Psoas muscle (tissue), 8 donors: ENCODE data around the gene SPTBN5. TPM values are rescaled to one million over a fixed set of nuclear protein-coding genes. Genes with fewer than 3 reads are reported as not detected.

Experiments
- ATAC-seq, 4 donors: fragments of 200-7000 bp; cut with Tn5 transposase; one replicate each; pipeline ENCODE4 v1.9.1; 2020; ENCODE audit warnings: moderate library complexity in 3 of 4, mild to moderate bottlenecking in 2 of 4
- DNase-seq, 2 donors: peaks; one replicate each; pipeline ENCODE4 v3.0.0-alpha.2; 2020
- H3K27ac ChIP-seq: fragments of 200-600 bp; one replicate; pipeline ENCODE4 v1.8.0; 2022
- H3K27me3 ChIP-seq, 3 donors: fragments of 200-600 bp in 1 of 3; one replicate each; pipeline versions ENCODE4 v1.6.1 to v1.8.0; 2013 to 2022; ENCODE audit warnings: low read length in 2 of 3, mild to moderate bottlenecking in 2 of 3, moderate library complexity in 1 of 3; ENCODE audit not compliant: insufficient read depth in 3 of 3
- H3K36me3 ChIP-seq, 2 donors: fragments of 200-600 bp in 1 of 2; one replicate each; pipeline versions ENCODE4 v1.6.1 to v1.8.0; 2013 to 2022; ENCODE audit warnings: low read depth in 1 of 2, mild to moderate bottlenecking in 1 of 2, moderate library complexity in 1 of 2; ENCODE audit not compliant: insufficient read depth in 1 of 2
- H3K4me1 ChIP-seq: fragments of 200-600 bp; one replicate; pipeline ENCODE4 v1.8.0; 2022
- H3K4me3 ChIP-seq: fragments of 200-600 bp; one replicate; pipeline ENCODE4 v1.8.0; 2022; ENCODE audit warnings: mild to moderate bottlenecking
- H3K9me3 ChIP-seq: fragments of 200-600 bp; one replicate; pipeline ENCODE4 v1.8.0; 2022
- WGBS, 3 donors: extraction: QIAGEN DNeasy Blood & Tissue Kit; methylation state at CpG; one replicate each; pipeline versions ENCODE4 v1.1.6 to v1.1.7; 2013; 5-methylcytosine and 5-hydroxymethylcytosine counted together
- intact Hi-C, 2 donors: fragments of 100-400 bp; cut with DNase I; formaldehyde crosslinking; loops; one replicate each; pipeline versions ENCODE4 v1.11.0 to v1.14.2; 2022
- polyA plus RNA-seq, 3 donors: library from polyadenylated mRNA; stranded (reverse); fragments of 200-250 nt; gene quantifications; one replicate each; pipeline ENCODE4 v1.2.3, GENCODE V29; 2013
- total RNA-seq, 4 donors: library from RNA; stranded (reverse); fragmentation: NEBNext Ultra II Directional in 2 of 4; extraction: Animal tissue kit (Norgen Biotek cat#: 25700) in 2 of 4; gene quantifications; one replicate each; pipeline versions ENCODE4 v1.2.1 to v1.2.4, GENCODE V29; 2021 to 2023
- TF ChIP-seq, protein P1 (sequence below): fragments of 200-600 bp; IDR thresholded peaks from one replicate; pipeline ENCODE4 v1.8.0; 2022; ENCODE audit warnings: antibody characterized with exemption
- donor health status: healthy with polysubstance abuse.
- donor health status: DM: no; HTN: no; CAD: no; lungs with moderate emphysema.
- donor health status: Bipolar disorder and iron deficiency.
- donor health status: healthy.
- donor health status: DM: yes; HTN: yes; CAD: no.
- donor health status: DM: no; HTN: no; CAD: no.
- donor health status: DM: no; HTN: no; CAD: no.
- donor health status: DM: yes; HTN: yes; CAD: no.

Gene SPTBN5
- total and polyA plus RNA-seq, 7 donors = 0.10 to 0.47 (median 0.22) TPM

- Histone ChIP-seq H3K9me3 (no peaks in the 10 kb centered on the region), H3K27me3 (no peaks in the 10 kb centered on the region), H3K4me3 (no peak overlapping the region), H3K4me1 (peaks cover 5% of the 10 kb centered on the region), H3K27ac (no peak overlapping the region), H3K36me3 (peaks cover 2 to 20% of the 10 kb centered on the region in 2 donors)
- intact Hi-C loops = no loop called here
- ATAC-seq = no peak
- TF ChIP-seq, protein P1, sequence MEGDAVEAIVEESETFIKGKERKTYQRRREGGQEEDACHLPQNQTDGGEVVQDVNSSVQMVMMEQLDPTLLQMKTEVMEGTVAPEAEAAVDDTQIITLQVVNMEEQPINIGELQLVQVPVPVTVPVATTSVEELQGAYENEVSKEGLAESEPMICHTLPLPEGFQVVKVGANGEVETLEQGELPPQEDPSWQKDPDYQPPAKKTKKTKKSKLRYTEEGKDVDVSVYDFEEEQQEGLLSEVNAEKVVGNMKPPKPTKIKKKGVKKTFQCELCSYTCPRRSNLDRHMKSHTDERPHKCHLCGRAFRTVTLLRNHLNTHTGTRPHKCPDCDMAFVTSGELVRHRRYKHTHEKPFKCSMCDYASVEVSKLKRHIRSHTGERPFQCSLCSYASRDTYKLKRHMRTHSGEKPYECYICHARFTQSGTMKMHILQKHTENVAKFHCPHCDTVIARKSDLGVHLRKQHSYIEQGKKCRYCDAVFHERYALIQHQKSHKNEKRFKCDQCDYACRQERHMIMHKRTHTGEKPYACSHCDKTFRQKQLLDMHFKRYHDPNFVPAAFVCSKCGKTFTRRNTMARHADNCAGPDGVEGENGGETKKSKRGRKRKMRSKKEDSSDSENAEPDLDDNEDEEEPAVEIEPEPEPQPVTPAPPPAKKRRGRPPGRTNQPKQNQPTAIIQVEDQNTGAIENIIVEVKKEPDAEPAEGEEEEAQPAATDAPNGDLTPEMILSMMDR = no peak
- no peak for DNase-seq
- 88 to 99% (median 96%) methylated on average over 3 of the region's 3 CpGs for WGBS, 3 donors
Measured at GRCh38 chr15:41801185-41801584, 92.7 kb downstream of the SPTBN5 start.

- no peak for DNase-seq
Measured at GRCh38 chr15:41799488-41799805, 94.4 kb downstream of the SPTBN5 start.

GRCh38 chr15:41798607-41799487 is 95.0 kb downstream of the SPTBN5 start:
- 84 to 90% (median 86%) methylated on average over 9 of the region's 9 CpGs for WGBS, 3 donors
- H3K4me1 ChIP-seq = peaks cover 5% of the 10 kb centered on the region

More at GRCh38 chr15:41799488-41799805, 94.4 kb downstream of the SPTBN5 start:
- H3K27ac ChIP-seq = no peak overlapping the region
- no peaks in the 10 kb centered on the region for H3K9me3 ChIP-seq
- 88 to 91% (median 89%) methylated on average over 5 of the region's 5 CpGs for WGBS, 3 donors
- ATAC-seq = no peak
- H3K36me3 ChIP-seq = peaks cover 2 to 20% of the 10 kb centered on the region in 2 donors
- intact Hi-C loops = no loop called here
- peaks cover 5% of the 10 kb centered on the region for H3K4me1 ChIP-seq
- no peaks in the 10 kb centered on the region for H3K27me3 ChIP-seq
- TF ChIP-seq, protein P1 = no peak
- H3K4me3 ChIP-seq = no peak overlapping the region

More at GRCh38 chr15:41798607-41799487, 95.0 kb downstream of the SPTBN5 start:
- TF ChIP-seq, protein P1 = no peak
- intact Hi-C loops = no loop called here
- no peak for ATAC-seq
- Histone ChIP-seq H3K27me3 (no peaks in the 10 kb centered on the region), H3K36me3 (peaks cover 2 to 20% of the 10 kb centered on the region in 2 donors), H3K9me3 (no peaks in the 10 kb centered on the region), H3K27ac (no peak overlapping the region), H3K4me3 (no peak overlapping the region)
- DNase-seq = no peak

Other genes with a start within 250 kb of the SPTBN5 start
- 10 to 100 TPM; 13.1 to 25.8 (median 19.9) TPM for gene MGA, start 233.6 kb downstream of the SPTBN5 start, total RNA-seq
- 10 to 100 TPM in 1 of 3 donors, 1 to 10 TPM in 2; 2.6 to 10.5 (median 3.2) TPM for gene MGA, start 233.6 kb downstream of the SPTBN5 start, polyA plus RNA-seq
- 10 to 100 TPM in 1 of 4 donors, 1 to 10 TPM in 3; 7.1 to 10.3 (median 8.1) TPM for gene MAPKBP1, start 119.6 kb downstream of the SPTBN5 start, total RNA-seq
- gene MAPKBP1, start 119.6 kb downstream of the SPTBN5 start, polyA plus RNA-seq = 1 to 10 TPM; 2.4 to 5.3 (median 2.9) TPM
- gene JMJD7, start 66.0 kb downstream of the SPTBN5 start, total RNA-seq = 1 to 10 TPM; 5.8 to 8.0 (median 6.7) TPM
- 1 to 10 TPM; 4.4 to 6.4 (median 4.6) TPM for gene JMJD7, start 66.0 kb downstream of the SPTBN5 start, polyA plus RNA-seq
- 1 to 10 TPM; 1.2 to 4.3 (median 1.7) TPM for gene PLA2G4B, start 55.2 kb downstream of the SPTBN5 start, total RNA-seq
- 1 to 10 TPM; 1.1 to 2.2 (median 1.4) TPM for gene PLA2G4B, start 55.2 kb downstream of the SPTBN5 start, polyA plus RNA-seq
- 1 to 10 TPM; 5.3 to 9.6 (median 6.3) TPM for gene EHD4, start 78.5 kb upstream of the SPTBN5 start, total RNA-seq
- 1 to 10 TPM; 1.7 to 4.8 (median 2.2) TPM for gene EHD4, start 78.5 kb upstream of the SPTBN5 start, polyA plus RNA-seq
- gene PLA2G4E, start 127.0 kb upstream of the SPTBN5 start, total RNA-seq = under 1 TPM in 3 of 4 donors, not detected in 1; 0.08 to 0.34 (median 0.24) TPM
- gene PLA2G4E, start 127.0 kb upstream of the SPTBN5 start, polyA plus RNA-seq = under 1 TPM in 2 of 3 donors, not detected in 1; 0.01 to 0.07 TPM
- not detected for gene PLA2G4D, start 200.5 kb upstream of the SPTBN5 start, total RNA-seq
- gene PLA2G4D, start 200.5 kb upstream of the SPTBN5 start, polyA plus RNA-seq = not detected